ENCODE results near the gene NCAPD2. TPM values are rescaled to one million over a fixed set of nuclear protein-coding genes. Genes with fewer than 3 reads are reported as not detected.

The NCAPD2 gene, protein sequence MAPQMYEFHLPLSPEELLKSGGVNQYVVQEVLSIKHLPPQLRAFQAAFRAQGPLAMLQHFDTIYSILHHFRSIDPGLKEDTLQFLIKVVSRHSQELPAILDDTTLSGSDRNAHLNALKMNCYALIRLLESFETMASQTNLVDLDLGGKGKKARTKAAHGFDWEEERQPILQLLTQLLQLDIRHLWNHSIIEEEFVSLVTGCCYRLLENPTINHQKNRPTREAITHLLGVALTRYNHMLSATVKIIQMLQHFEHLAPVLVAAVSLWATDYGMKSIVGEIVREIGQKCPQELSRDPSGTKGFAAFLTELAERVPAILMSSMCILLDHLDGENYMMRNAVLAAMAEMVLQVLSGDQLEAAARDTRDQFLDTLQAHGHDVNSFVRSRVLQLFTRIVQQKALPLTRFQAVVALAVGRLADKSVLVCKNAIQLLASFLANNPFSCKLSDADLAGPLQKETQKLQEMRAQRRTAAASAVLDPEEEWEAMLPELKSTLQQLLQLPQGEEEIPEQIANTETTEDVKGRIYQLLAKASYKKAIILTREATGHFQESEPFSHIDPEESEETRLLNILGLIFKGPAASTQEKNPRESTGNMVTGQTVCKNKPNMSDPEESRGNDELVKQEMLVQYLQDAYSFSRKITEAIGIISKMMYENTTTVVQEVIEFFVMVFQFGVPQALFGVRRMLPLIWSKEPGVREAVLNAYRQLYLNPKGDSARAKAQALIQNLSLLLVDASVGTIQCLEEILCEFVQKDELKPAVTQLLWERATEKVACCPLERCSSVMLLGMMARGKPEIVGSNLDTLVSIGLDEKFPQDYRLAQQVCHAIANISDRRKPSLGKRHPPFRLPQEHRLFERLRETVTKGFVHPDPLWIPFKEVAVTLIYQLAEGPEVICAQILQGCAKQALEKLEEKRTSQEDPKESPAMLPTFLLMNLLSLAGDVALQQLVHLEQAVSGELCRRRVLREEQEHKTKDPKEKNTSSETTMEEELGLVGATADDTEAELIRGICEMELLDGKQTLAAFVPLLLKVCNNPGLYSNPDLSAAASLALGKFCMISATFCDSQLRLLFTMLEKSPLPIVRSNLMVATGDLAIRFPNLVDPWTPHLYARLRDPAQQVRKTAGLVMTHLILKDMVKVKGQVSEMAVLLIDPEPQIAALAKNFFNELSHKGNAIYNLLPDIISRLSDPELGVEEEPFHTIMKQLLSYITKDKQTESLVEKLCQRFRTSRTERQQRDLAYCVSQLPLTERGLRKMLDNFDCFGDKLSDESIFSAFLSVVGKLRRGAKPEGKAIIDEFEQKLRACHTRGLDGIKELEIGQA (N-terminal part only)
- total RNA-seq, result 10 to 100 TPM; 16.9 to 24.3 TPM
- total RNA-seq, result 47.6 to 64.7 reads per million in 2 donors

GRCh38 chr12:6493497-6494257, at the start of gene NCAPD2:
Gene NCAPD2 (plus strand): TSS chr12:6494102. CDS start chr12:6495099, 997 bp downstream.
- H3K9me3 ChIP-seq (ENCODE audit: control insufficient read depth, low read length, poor library complexity, severe bottlenecking), result no peaks in the 10 kb centered on the region
- Mint-ChIP-seq H3K27ac (peak within 1 kb of the TSS; percentile 93), H3K36me3 (ENCODE audit: low read depth) (peaks cover 4% of the 10 kb centered on the region), H3K27me3 (no peaks in the 10 kb centered on the region), H3K4me3 (peak within 1 kb of the TSS; percentile 94), H3K4me1 (peaks cover 31% of the 10 kb centered on the region)
- ATAC-seq (peak; percentile 88), DNase-seq (peak; percentile 88 to 92 (median 88))

- H3K4me1 Mint-ChIP-seq, result peaks cover 47% of the 10 kb centered on the region
- H3K9me3 ChIP-seq (ENCODE audit: control insufficient read depth, low read length, poor library complexity, severe bottlenecking), result no peaks in the 10 kb centered on the region
- H3K27ac Mint-ChIP-seq, result peak within 1 kb of the TSS; percentile 96
- H3K4me3 Mint-ChIP-seq, result peak within 1 kb of the TSS; percentile 98
- H3K27me3 Mint-ChIP-seq, result no peaks in the 10 kb centered on the region
- peaks cover 5% of the 10 kb centered on the region for H3K36me3 Mint-ChIP-seq (ENCODE audit: low read depth)
- ATAC-seq, result peak; percentile 82
- DNase-seq, result no peak
Observed at GRCh38 chr12:6444704-6445688, 48.9 kb upstream of the NCAPD2 start, which contains the start of gene CD27. Gene CD27 (plus strand): TSS chr12:6444955. CDS start chr12:6445096, 141 bp downstream.

GRCh38 chr12:6450091-6450868, 43.6 kb upstream of the NCAPD2 start:
- Mint-ChIP-seq H3K4me1 (peaks cover 62% of the 10 kb centered on the region), H3K36me3 (ENCODE audit: low read depth) (peaks cover 12% of the 10 kb centered on the region), H3K27me3 (no peaks in the 10 kb centered on the region), H3K27ac (peak overlapping the region; percentile 100), H3K4me3 (peak overlapping the region; percentile 99)
- no peak for ATAC-seq
- no peaks in the 10 kb centered on the region for H3K9me3 ChIP-seq (ENCODE audit: control insufficient read depth, low read length, poor library complexity, severe bottlenecking)
- no peak for DNase-seq

GRCh38 chr12:6450869-6451347, 43.0 kb upstream of the NCAPD2 start:
- Mint-ChIP-seq H3K36me3 (ENCODE audit: low read depth) (peaks cover 12% of the 10 kb centered on the region), H3K27ac (peak overlapping the region; percentile 100), H3K4me1 (peaks cover 57% of the 10 kb centered on the region), H3K27me3 (no peaks in the 10 kb centered on the region), H3K4me3 (peak overlapping the region; percentile 99)
- DNase-seq (no peak), ATAC-seq (no peak)
- H3K9me3 ChIP-seq (ENCODE audit: control insufficient read depth, low read length, poor library complexity, severe bottlenecking), result no peaks in the 10 kb centered on the region

- Mint-ChIP-seq H3K4me1 (peaks cover 52% of the 10 kb centered on the region), H3K4me3 (peak within 1 kb of the TSS; percentile 99), H3K27ac (peak within 1 kb of the TSS; percentile 100), H3K27me3 (no peaks in the 10 kb centered on the region), H3K36me3 (ENCODE audit: low read depth) (peaks cover 12% of the 10 kb centered on the region)
- peak; percentile 62 to 77 (median 72) for DNase-seq
- peak; percentile 94 for ATAC-seq
- no peaks in the 10 kb centered on the region for H3K9me3 ChIP-seq (ENCODE audit: control insufficient read depth, low read length, poor library complexity, severe bottlenecking)
Observed at GRCh38 chr12:6451348-6452244, 42.3 kb upstream of the NCAPD2 start, which contains the start of gene TAPBPL. Gene TAPBPL (plus strand): TSS chr12:6452042. CDS start chr12:6452249, 207 bp downstream.

DNA sequence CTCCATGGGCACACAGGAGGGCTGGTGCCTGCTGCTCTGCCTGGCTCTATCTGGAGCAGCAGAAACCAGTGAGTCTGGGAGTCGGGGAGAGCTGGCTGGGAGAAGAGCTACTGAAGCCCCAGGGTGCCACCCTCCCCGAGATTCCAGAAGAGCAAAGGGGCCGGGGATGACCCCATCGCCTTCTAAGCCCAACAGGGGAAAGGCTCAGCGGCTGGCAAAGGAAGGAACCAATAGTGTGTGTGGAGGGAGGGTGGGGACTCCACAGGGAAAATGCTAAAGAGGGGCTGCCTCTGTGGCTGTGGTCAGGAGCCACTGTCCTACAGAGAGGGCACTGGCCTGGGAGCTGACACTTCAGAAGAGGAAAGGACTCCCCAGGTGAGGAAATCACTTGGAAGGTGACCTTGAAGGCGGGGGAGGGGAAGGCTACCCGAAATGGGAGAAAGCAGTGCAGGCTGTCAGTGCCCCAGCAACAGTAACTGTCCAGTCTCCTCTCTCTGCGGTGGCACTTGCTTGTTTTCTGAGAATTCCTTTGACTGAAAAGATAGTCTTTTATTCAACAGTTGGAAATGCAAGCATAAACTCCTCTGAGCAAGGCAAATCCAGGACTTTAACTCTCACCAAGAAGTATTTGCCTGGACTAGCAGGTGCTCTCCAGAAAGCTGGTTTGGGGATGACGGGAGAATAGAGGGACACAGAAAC, 41.5 kb upstream of the NCAPD2 start:
- ATAC-seq, result peak; percentile 2
- Mint-ChIP-seq H3K4me1 (peaks cover 51% of the 10 kb centered on the region), H3K27ac (peak overlapping the region; percentile 100), H3K27me3 (no peaks in the 10 kb centered on the region), H3K4me3 (peak overlapping the region; percentile 99), H3K36me3 (ENCODE audit: low read depth) (peaks cover 15% of the 10 kb centered on the region)
- DNase-seq, result no peak
- no peaks in the 10 kb centered on the region for H3K9me3 ChIP-seq (ENCODE audit: control insufficient read depth, low read length, poor library complexity, severe bottlenecking)

DNA sequence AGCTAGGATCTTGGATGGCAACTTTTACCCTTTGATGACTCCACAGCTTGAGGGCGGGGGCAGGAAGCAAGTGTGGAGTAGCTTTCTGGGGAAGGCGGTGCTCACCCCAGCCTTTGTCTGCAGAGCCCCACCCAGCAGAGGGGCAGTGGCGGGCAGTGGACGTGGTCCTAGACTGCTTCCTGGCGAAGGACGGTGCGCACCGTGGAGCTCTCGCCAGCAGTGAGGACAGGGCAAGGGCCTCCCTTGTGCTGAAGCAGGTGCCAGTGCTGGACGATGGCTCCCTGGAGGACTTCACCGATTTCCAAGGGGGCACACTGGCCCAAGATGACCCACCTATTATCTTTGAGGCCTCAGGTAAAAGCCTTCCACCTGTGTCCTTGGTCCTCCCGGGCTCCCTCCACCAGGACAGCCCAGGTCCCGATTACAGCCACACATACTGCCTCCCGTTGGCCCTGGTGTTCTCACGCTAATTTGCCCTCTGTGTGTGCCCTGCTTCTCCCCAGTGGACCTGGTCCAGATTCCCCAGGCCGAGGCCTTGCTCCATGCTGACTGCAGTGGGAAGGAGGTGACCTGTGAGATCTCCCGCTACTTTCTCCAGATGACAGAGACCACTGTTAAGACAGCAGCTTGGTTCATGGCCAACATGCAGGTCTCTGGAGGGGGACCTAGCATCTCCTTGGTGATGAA, 40.8 kb upstream of the NCAPD2 start:
- no peaks in the 10 kb centered on the region for H3K9me3 ChIP-seq (ENCODE audit: control insufficient read depth, low read length, poor library complexity, severe bottlenecking)
- DNase-seq (peak in 1 of 3 donors; percentile 27), ATAC-seq (no peak)
- peak overlapping the region; percentile 99 for H3K4me3 Mint-ChIP-seq
- H3K4me1 Mint-ChIP-seq, result peaks cover 45% of the 10 kb centered on the region
- H3K27me3 Mint-ChIP-seq, result no peaks in the 10 kb centered on the region
- peaks cover 13% of the 10 kb centered on the region for H3K36me3 Mint-ChIP-seq (ENCODE audit: low read depth)
- H3K27ac Mint-ChIP-seq, result peak overlapping the region; percentile 100

GRCh38 chr12:6457220-6457945, 36.5 kb upstream of the NCAPD2 start:
- ATAC-seq (no peak), DNase-seq (no peak)
- Mint-ChIP-seq H3K27ac (peak overlapping the region; percentile 100), H3K27me3 (no peaks in the 10 kb centered on the region), H3K36me3 (ENCODE audit: low read depth) (peaks cover 23% of the 10 kb centered on the region), H3K4me1 (peaks cover 53% of the 10 kb centered on the region), H3K4me3 (no peak overlapping the region)
- H3K9me3 ChIP-seq (ENCODE audit: control insufficient read depth, low read length, poor library complexity, severe bottlenecking), result no peaks in the 10 kb centered on the region

Measured in T-helper 17 cell (primary cell).